Measurements from ENCODE around the gene NEGR1. TPM values are rescaled to one million over a fixed set of nuclear protein-coding genes. Genes with fewer than 3 reads are reported as not detected.

NEGR1 gene
- total and polyA plus RNA-seq, 9 of the 15 experiments (the other 6 are each of a cell fraction or from before 2014, with no cell fraction given), result not detected

DNA sequence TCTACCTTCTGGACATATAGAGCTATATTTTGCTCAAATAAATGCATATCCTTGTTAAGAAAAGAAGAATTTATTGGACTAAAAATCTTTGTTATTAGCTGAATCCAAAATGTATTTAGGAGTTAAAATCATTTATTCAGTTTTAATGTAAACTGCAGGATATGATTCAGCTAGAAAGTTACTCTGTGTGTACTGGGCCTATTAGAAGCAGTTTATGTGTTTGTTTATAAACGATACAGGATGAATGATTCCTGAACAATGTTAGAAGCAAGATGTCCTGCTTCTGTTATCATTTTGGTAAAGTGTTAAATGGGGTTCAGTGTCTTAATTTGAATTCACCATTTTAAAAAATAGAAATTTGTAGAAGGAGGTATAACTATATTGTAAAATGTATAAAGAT, 652.3 kb downstream of the NEGR1 start:
- no peaks in the 10 kb centered on the region for H3K4me1 ChIP-seq (replicated peaks in 1 of 2; ENCODE audit: control insufficient read depth in 2 of 2, insufficient read depth in 2 of 2, low read length in 2 of 2)
- no peak overlapping the region for H3K4me3 ChIP-seq
- intact Hi-C loops (cut with micrococcal nuclease) (no loop called here), in situ Hi-C loops (cut with MboI) (no loop called here)
- no peaks in the 10 kb centered on the region for H3K27me3 ChIP-seq (ENCODE audit: control insufficient read depth in 2 of 2, insufficient read depth in 2 of 2, low read length in 2 of 2)
- H3K36me3 ChIP-seq (ENCODE audit: control insufficient read depth, insufficient read depth, low read length), result no peaks in the 10 kb centered on the region
- ChIA-PET CTCF (ENCODE audit: low intra/inter-chr PET ratio) (no interaction called here), POLR2A (no interaction called here)
- 4% methylated on average over 1 of the region's 1 CpG for WGBS (ENCODE audit: insufficient coverage, low coverage, missing lambda C conversion rate)
- BruUV-seq (replicated peaks), result no TSS peak
- no peaks in the 10 kb centered on the region for H4K20me1 ChIP-seq (replicated peaks; ENCODE audit: control insufficient read depth, insufficient read depth, low read length)
- H3K9ac ChIP-seq (ENCODE audit: insufficient read depth in 1 of 2, low read depth in 2 of 2, low read length in 2 of 2), result no peak overlapping the region
- H3K9me1 ChIP-seq (ENCODE audit: control insufficient read depth, insufficient read depth, low read length), result no peaks in the 10 kb centered on the region
- H2AFZ ChIP-seq (ENCODE audit: low read depth, low read length), result no peak overlapping the region
- H3K9me3 ChIP-seq (replicated peaks; ENCODE audit: control insufficient read depth, insufficient read depth, low read depth, low read length), result no peaks in the 10 kb centered on the region
- no peak overlapping the region for H3K27ac ChIP-seq (ENCODE audit: extremely low read depth, low read depth, low read length)
- ATAC-seq, result no peak
- no peak for FAIRE-seq
- no peak for DNase-seq (ENCODE audit: extremely low read depth in 1 of 4, low spot score in 3 of 4)
- H3K79me2 ChIP-seq (ENCODE audit: control insufficient read depth, insufficient read depth, low read length), result no peaks in the 10 kb centered on the region
- no peak overlapping the region for H3K4me2 ChIP-seq (ENCODE audit: insufficient read depth, low read length)
- TF ChIP-seq SIN3A (IDR thresholded peaks at IDR 0.05; ENCODE audit: borderline replicate concordance in 2 of 2, control insufficient read depth in 1 of 2, low read depth in 2 of 2, low read length in 2 of 2) (no peak), GATAD2A (IDR thresholded peaks at IDR 0.05) (no peak), ZNF24 (IDR thresholded peaks at IDR 0.05) (no peak), NR1H2 (CRISPR knock-in tag; IDR thresholded peaks at IDR 0.05) (no peak), HIVEP1 (CRISPR knock-in tag; IDR thresholded peaks at IDR 0.05) (no peak), FOXA1 (IDR thresholded peaks at IDR 0.05; ENCODE audit: borderline replicate concordance) (no peak), ZNF274 (IDR thresholded peaks at IDR 0.05; ENCODE audit: borderline replicate concordance, low read depth, low read length) (no peak), POLR2H (tag; IDR thresholded peaks at IDR 0.05; ENCODE audit: low read depth) (no peak), RBFOX2 (IDR thresholded peaks at IDR 0.05; ENCODE audit: low read depth, low read length) (no peak), SAFB2 (IDR thresholded peaks at IDR 0.05; ENCODE audit: borderline replicate concordance, low read depth, low read length, severe bottlenecking) (no peak), CREBBP (IDR thresholded peaks at IDR 0.05; ENCODE audit: low read depth, low read length) (no peak), COPS2 (conservative IDR thresholded peaks at IDR 0.05) (no peak)
- TF ChIP-seq, protein P1, sequence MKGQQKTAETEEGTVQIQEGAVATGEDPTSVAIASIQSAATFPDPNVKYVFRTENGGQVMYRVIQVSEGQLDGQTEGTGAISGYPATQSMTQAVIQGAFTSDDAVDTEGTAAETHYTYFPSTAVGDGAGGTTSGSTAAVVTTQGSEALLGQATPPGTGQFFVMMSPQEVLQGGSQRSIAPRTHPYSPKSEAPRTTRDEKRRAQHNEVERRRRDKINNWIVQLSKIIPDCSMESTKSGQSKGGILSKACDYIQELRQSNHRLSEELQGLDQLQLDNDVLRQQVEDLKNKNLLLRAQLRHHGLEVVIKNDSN (CRISPR knock-in tag; IDR thresholded peaks at IDR 0.05), result no peak
- TF ChIP-seq, protein P2, sequence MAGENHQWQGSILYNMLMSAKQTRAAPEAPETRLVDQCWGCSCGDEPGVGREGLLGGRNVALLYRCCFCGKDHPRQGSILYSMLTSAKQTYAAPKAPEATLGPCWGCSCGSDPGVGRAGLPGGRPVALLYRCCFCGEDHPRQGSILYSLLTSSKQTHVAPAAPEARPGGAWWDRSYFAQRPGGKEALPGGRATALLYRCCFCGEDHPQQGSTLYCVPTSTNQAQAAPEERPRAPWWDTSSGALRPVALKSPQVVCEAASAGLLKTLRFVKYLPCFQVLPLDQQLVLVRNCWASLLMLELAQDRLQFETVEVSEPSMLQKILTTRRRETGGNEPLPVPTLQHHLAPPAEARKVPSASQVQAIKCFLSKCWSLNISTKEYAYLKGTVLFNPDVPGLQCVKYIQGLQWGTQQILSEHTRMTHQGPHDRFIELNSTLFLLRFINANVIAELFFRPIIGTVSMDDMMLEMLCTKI (IDR thresholded peaks at IDR 0.05; ENCODE audit: partially characterized antibody), result no peak
- TF ChIP-seq, protein P3, sequence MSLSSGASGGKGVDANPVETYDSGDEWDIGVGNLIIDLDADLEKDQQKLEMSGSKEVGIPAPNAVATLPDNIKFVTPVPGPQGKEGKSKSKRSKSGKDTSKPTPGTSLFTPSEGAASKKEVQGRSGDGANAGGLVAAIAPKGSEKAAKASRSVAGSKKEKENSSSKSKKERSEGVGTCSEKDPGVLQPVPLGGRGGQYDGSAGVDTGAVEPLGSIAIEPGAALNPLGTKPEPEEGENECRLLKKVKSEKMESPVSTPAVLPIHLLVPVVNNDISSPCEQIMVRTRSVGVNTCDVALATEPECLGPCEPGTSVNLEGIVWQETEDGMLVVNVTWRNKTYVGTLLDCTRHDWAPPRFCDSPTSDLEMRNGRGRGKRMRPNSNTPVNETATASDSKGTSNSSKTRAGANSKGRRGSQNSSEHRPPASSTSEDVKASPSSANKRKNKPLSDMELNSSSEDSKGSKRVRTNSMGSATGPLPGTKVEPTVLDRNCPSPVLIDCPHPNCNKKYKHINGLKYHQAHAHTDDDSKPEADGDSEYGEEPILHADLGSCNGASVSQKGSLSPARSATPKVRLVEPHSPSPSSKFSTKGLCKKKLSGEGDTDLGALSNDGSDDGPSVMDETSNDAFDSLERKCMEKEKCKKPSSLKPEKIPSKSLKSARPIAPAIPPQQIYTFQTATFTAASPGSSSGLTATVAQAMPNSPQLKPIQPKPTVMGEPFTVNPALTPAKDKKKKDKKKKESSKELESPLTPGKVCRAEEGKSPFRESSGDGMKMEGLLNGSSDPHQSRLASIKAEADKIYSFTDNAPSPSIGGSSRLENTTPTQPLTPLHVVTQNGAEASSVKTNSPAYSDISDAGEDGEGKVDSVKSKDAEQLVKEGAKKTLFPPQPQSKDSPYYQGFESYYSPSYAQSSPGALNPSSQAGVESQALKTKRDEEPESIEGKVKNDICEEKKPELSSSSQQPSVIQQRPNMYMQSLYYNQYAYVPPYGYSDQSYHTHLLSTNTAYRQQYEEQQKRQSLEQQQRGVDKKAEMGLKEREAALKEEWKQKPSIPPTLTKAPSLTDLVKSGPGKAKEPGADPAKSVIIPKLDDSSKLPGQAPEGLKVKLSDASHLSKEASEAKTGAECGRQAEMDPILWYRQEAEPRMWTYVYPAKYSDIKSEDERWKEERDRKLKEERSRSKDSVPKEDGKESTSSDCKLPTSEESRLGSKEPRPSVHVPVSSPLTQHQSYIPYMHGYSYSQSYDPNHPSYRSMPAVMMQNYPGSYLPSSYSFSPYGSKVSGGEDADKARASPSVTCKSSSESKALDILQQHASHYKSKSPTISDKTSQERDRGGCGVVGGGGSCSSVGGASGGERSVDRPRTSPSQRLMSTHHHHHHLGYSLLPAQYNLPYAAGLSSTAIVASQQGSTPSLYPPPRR (CRISPR knock-in tag; IDR thresholded peaks at IDR 0.05; ENCODE audit: borderline replicate concordance), result no peak
- TF ChIP-seq, protein P4, sequence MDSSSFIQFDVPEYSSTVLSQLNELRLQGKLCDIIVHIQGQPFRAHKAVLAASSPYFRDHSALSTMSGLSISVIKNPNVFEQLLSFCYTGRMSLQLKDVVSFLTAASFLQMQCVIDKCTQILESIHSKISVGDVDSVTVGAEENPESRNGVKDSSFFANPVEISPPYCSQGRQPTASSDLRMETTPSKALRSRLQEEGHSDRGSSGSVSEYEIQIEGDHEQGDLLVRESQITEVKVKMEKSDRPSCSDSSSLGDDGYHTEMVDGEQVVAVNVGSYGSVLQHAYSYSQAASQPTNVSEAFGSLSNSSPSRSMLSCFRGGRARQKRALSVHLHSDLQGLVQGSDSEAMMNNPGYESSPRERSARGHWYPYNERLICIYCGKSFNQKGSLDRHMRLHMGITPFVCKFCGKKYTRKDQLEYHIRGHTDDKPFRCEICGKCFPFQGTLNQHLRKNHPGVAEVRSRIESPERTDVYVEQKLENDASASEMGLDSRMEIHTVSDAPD (CRISPR knock-in tag; IDR thresholded peaks at IDR 0.05), result no peak
